ENCODE results near the gene HNRNPL.

- TF ChIP-seq CTCF (conservative IDR thresholded peaks at IDR 0.05; ENCODE audit: low read length), result no peak
- TF ChIP-seq EZH2phosphoT487 (IDR thresholded peaks at IDR 0.05; ENCODE audit: borderline replicate concordance), result no peak
Measured at GRCh38 chr19:38849147-38849859, 483 bp downstream of the HNRNPL start.

All from Loucy (cell line).